Kasumi-1 (cell line): ENCODE data around the gene GDF10.
A peak's percentile ranks its signal among the peaks of the same experiment; 100 is the strongest.

Experiments
- DNase-seq, 2 experiments: peaks; one replicate each; lab custom pipeline; 2025; lab: John Stamatoyannopoulos, UW

GDF10 gene

GRCh38 chr10:47299611-47300428 lies at the start of gene GDF10:
GDF10 (plus strand) TSS chr10:47300197; CDS start chr10:47300652, 455 bp downstream.
- no peak for DNase-seq

GRCh38 chr10:47252093-47252780 lies 47.8 kb upstream of the GDF10 start:
- DNase-seq: no peak

- no peak for DNase-seq
These were observed 46.9 kb upstream of the GDF10 start for GRCh38 chr10:47253030-47253637.

- DNase-seq: no peak
These were observed 46.2 kb upstream of the GDF10 start for GRCh38 chr10:47253651-47254375.

GRCh38 chr10:47254611-47255010 lies 45.4 kb upstream of the GDF10 start:
- DNase-seq: peak in 1 of 2 experiments; percentile 37

GRCh38 chr10:47255033-47255813 lies 44.8 kb upstream of the GDF10 start:
- DNase-seq: peak; percentile 26 to 37

- DNase-seq: no peak
These were observed 44.1 kb upstream of the GDF10 start for GRCh38 chr10:47255866-47256265.

- no peak for DNase-seq
These were observed 43.2 kb upstream of the GDF10 start for GRCh38 chr10:47256751-47257336.

- DNase-seq: peak; percentile 97 to 99
These were observed 42.4 kb upstream of the GDF10 start for GRCh38 chr10:47257396-47258120.

GRCh38 chr10:47258921-47259320 lies 41.1 kb upstream of the GDF10 start:
- no peak for DNase-seq

- DNase-seq: no peak
These were observed 40.5 kb upstream of the GDF10 start for GRCh38 chr10:47259466-47259865.

GRCh38 chr10:47260505-47261111 lies 39.4 kb upstream of the GDF10 start:
- DNase-seq: peak; percentile 40 to 47

- DNase-seq: peak; percentile 47 to 61
These were observed 38.9 kb upstream of the GDF10 start for GRCh38 chr10:47261121-47261520.

GRCh38 chr10:47261556-47261955 lies 38.4 kb upstream of the GDF10 start:
- no peak for DNase-seq

- DNase-seq: no peak
These were observed 37.1 kb upstream of the GDF10 start for GRCh38 chr10:47262606-47263533.

- peak; percentile 64 to 70 for DNase-seq
These were observed 35.2 kb upstream of the GDF10 start for GRCh38 chr10:47264797-47265281.

GRCh38 chr10:47266602-47267001 lies 33.4 kb upstream of the GDF10 start:
- DNase-seq: no peak

GRCh38 chr10:47268696-47269095 lies 31.3 kb upstream of the GDF10 start:
- no peak for DNase-seq

GRCh38 chr10:47269294-47269693 lies 30.7 kb upstream of the GDF10 start:
- DNase-seq: no peak
